Activated CD4-positive, alpha-beta memory T cell treated with anti-CD3 and anti-CD28 coated beads for 36 hours (primary cell): ENCODE measurements around the gene IRAK2. TPM values are rescaled to one million over a fixed set of nuclear protein-coding genes. Genes with fewer than 3 reads are reported as not detected.

ENCODE experiments used
- CTCF ChIA-PET: fragments of 350-600 bp; sonication (Branson Sonifier 250); formaldehyde crosslinking; loops from one replicate; lab custom pipeline; 2021; ENCODE audit warnings: antibody characterized with exemption, inconsistent platforms; lab: Charles Lee
- POLR2A ChIA-PET: fragments of 350-600 bp; sonication (Branson Sonifier 250); formaldehyde crosslinking; loops from one replicate; lab custom pipeline; 2021; ENCODE audit warnings: antibody characterized with exemption; lab: Charles Lee
- DNase-seq: peaks from one replicate; pipeline ENCODE4 v3.0.0-alpha.2; 2020
- H3K27ac Mint-ChIP-seq: one replicate; pipeline ENCODE4 v1.8.0; 2021; ENCODE audit warnings: mixed read lengths
- H3K27me3 Mint-ChIP-seq: one replicate; pipeline ENCODE4 v1.8.0; 2021; ENCODE audit warnings: mixed read lengths
- H3K36me3 Mint-ChIP-seq: one replicate; pipeline ENCODE4 v1.8.0; 2021; ENCODE audit warnings: mixed read lengths
- H3K4me1 Mint-ChIP-seq: one replicate; pipeline ENCODE4 v1.8.0; 2021; ENCODE audit warnings: low read depth, mixed read lengths
- H3K4me3 Mint-ChIP-seq: one replicate; pipeline ENCODE4 v1.8.0; 2021; ENCODE audit warnings: mild to moderate bottlenecking, mixed read lengths
- H3K9me3 Mint-ChIP-seq: one replicate; pipeline ENCODE4 v1.8.0; 2021; ENCODE audit warnings: mixed read lengths
- intact Hi-C: fragments of 100-400 bp; cut with micrococcal nuclease; formaldehyde crosslinking; loops from one replicate; pipeline ENCODE4 v1.15.1; 2023
- total RNA-seq, 2 experiments: library from RNA; stranded (reverse); gene quantifications; one replicate each; pipeline ENCODE4 v1.2.3, GENCODE V29; 2021

Gene IRAK2
- total RNA-seq, 2 experiments from 2014 or later, result 7.3 to 8.3 TPM

- ChIA-PET POLR2A (interaction anchor here (0.5 to 2.0 kb wide), 14 partner anchors 9 to 1517 kb away, joined by 3 to 14 read pairs (median 3); partner anchors contain the start of genes ARPC4 and BRK1), CTCF (interaction anchor here (0.9 to 1.6 kb wide), 7 partner anchors 9 to 134 kb away, joined by 3 to 5 read pairs (median 3); partner anchors contain the start of gene BRK1)
- Mint-ChIP-seq H3K4me3 (peak within 1 kb of the TSS; percentile 97), H3K9me3 (peaks cover 30% of the 10 kb centered on the region), H3K4me1 (peaks cover 61% of the 10 kb centered on the region), H3K36me3 (peaks cover 59% of the 10 kb centered on the region), H3K27ac (peak within 1 kb of the TSS; percentile 98), H3K27me3 (no peaks in the 10 kb centered on the region)
- DNase-seq, result peak; percentile 97
- intact Hi-C loops, result loop anchor here (1.0 to 10.0 kb wide), 10 partner anchors 20 to 852 kb away; partner anchors contain the start of genes BRK1, BRPF1, CRELD1 and FANCD2
Measured at GRCh38 chr3:10248184-10248983, 83.7 kb downstream of the IRAK2 start, which contains the start of gene TATDN2. TSS of gene TATDN2 (plus strand) at chr3:10248459. CDS start at chr3:10249201, 742 bp downstream.

GRCh38 chr3:10248984-10249748 lies 84.4 kb downstream of the IRAK2 start:
- peak overlapping the region; percentile 98 for H3K27ac Mint-ChIP-seq
- peaks cover 59% of the 10 kb centered on the region for H3K36me3 Mint-ChIP-seq
- H3K4me1 Mint-ChIP-seq, result peaks cover 62% of the 10 kb centered on the region
- H3K4me3 Mint-ChIP-seq, result peak overlapping the region; percentile 97
- CTCF ChIA-PET, result interaction anchor here (0.9 to 1.6 kb wide), 4 partner anchors 14 to 134 kb away, joined by 3 to 5 read pairs (median 4); partner anchors contain the start of gene BRK1
- H3K9me3 Mint-ChIP-seq, result peaks cover 26% of the 10 kb centered on the region
- POLR2A ChIA-PET, result interaction anchor here (0.7 to 2.0 kb wide), 9 partner anchors 10 to 238 kb away, joined by 3 to 14 read pairs (median 4); partner anchors contain the start of genes BRK1 and VHL
- intact Hi-C loops, result loop anchor here (1.0 to 10.0 kb wide), 10 partner anchors 21 to 852 kb away; partner anchors contain the start of genes BRK1, BRPF1, CRELD1 and FANCD2
- no peaks in the 10 kb centered on the region for H3K27me3 Mint-ChIP-seq
- DNase-seq, result peak; percentile 79

GRCh38 chr3:10249833-10250232 lies 85.1 kb downstream of the IRAK2 start:
- Mint-ChIP-seq H3K9me3 (peaks cover 20% of the 10 kb centered on the region), H3K4me3 (peak overlapping the region; percentile 97), H3K4me1 (peaks cover 63% of the 10 kb centered on the region), H3K27ac (peak overlapping the region; percentile 98), H3K36me3 (peaks cover 60% of the 10 kb centered on the region), H3K27me3 (no peaks in the 10 kb centered on the region)
- ChIA-PET CTCF (interaction anchor here (0.9 to 1.8 kb wide), 2 partner anchors 14 to 19 kb away, joined by 3 to 9 read pairs; no protein-coding TSS in a partner anchor), POLR2A (interaction anchor here (0.7 to 1.8 kb wide), 5 partner anchors 13 to 238 kb away, joined by 3 to 8 read pairs (median 4); partner anchors contain the start of gene VHL)
- no peak for DNase-seq
- intact Hi-C loops, result loop anchor here (1.0 to 10.0 kb wide), 10 partner anchors 14 to 853 kb away; partner anchors contain the start of genes BRK1, BRPF1, CRELD1 and FANCD2

- H3K9me3 Mint-ChIP-seq, result peaks cover 10% of the 10 kb centered on the region
- intact Hi-C loops, result no loop called here
- H3K4me1 Mint-ChIP-seq, result peaks cover 68% of the 10 kb centered on the region
- no peaks in the 10 kb centered on the region for H3K27me3 Mint-ChIP-seq
- ChIA-PET CTCF (interaction anchor here (1.8 kb wide), 1 partner anchor 13 kb away, joined by 9 read pairs; no protein-coding TSS in a partner anchor), POLR2A (no interaction called here)
- peaks cover 58% of the 10 kb centered on the region for H3K36me3 Mint-ChIP-seq
- no peak for DNase-seq
- peak overlapping the region; percentile 98 for H3K27ac Mint-ChIP-seq
- H3K4me3 Mint-ChIP-seq, result peak overlapping the region; percentile 97
Measured at GRCh38 chr3:10251006-10251405, 86.3 kb downstream of the IRAK2 start.

- Mint-ChIP-seq H3K4me3 (no peak overlapping the region), H3K9me3 (no peaks in the 10 kb centered on the region), H3K27me3 (no peaks in the 10 kb centered on the region), H3K4me1 (peaks cover 67% of the 10 kb centered on the region), H3K27ac (peak overlapping the region; percentile 13), H3K36me3 (peaks cover 63% of the 10 kb centered on the region)
- ChIA-PET CTCF (interaction anchor here (0.8 to 2.5 kb wide), 2 partner anchors 10 to 34 kb away, joined by 3 to 14 read pairs; no protein-coding TSS in a partner anchor), POLR2A (interaction anchor here (1.1 kb wide), 1 partner anchor 10 kb away, joined by 3 read pairs; no protein-coding TSS in a partner anchor)
- no peak for DNase-seq
- intact Hi-C loops, result no loop called here
Measured at GRCh38 chr3:10253731-10254130, 89.0 kb downstream of the IRAK2 start.

- intact Hi-C loops, result no loop called here
- H3K4me3 Mint-ChIP-seq, result no peak overlapping the region
- H3K9me3 Mint-ChIP-seq, result no peaks in the 10 kb centered on the region
- H3K36me3 Mint-ChIP-seq, result peaks cover 61% of the 10 kb centered on the region
- H3K27me3 Mint-ChIP-seq, result no peaks in the 10 kb centered on the region
- ChIA-PET CTCF (interaction anchor here (0.9 kb wide), 1 partner anchor 8 kb away, joined by 4 read pairs; no protein-coding TSS in a partner anchor), POLR2A (interaction anchor here (0.6 kb wide), 2 partner anchors 10 to 97 kb away, joined by 3 read pairs; no protein-coding TSS in a partner anchor)
- H3K27ac Mint-ChIP-seq, result no peak overlapping the region
- H3K4me1 Mint-ChIP-seq, result peaks cover 70% of the 10 kb centered on the region
- DNase-seq, result no peak
Measured at GRCh38 chr3:10255835-10256234, 91.1 kb downstream of the IRAK2 start.

GRCh38 chr3:10259036-10259435 lies 94.3 kb downstream of the IRAK2 start:
- intact Hi-C loops, result no loop called here
- DNase-seq, result no peak
- no peak overlapping the region for H3K4me3 Mint-ChIP-seq
- H3K27me3 Mint-ChIP-seq, result no peaks in the 10 kb centered on the region
- peaks cover 74% of the 10 kb centered on the region for H3K4me1 Mint-ChIP-seq
- CTCF ChIA-PET, result interaction anchor here (1.3 kb wide), 1 partner anchor 21 kb away, joined by 3 read pairs; no protein-coding TSS in a partner anchor
- peak overlapping the region; percentile 49 for H3K27ac Mint-ChIP-seq
- POLR2A ChIA-PET, result no interaction called here
- H3K36me3 Mint-ChIP-seq, result peaks cover 73% of the 10 kb centered on the region
- no peaks in the 10 kb centered on the region for H3K9me3 Mint-ChIP-seq

GRCh38 chr3:10259798-10260197 lies 95.1 kb downstream of the IRAK2 start:
- intact Hi-C loops, result no loop called here
- H3K36me3 Mint-ChIP-seq, result peaks cover 68% of the 10 kb centered on the region

GRCh38 chr3:10260211-10260701 lies 95.5 kb downstream of the IRAK2 start:
- no peak overlapping the region for H3K4me3 Mint-ChIP-seq
- peaks cover 66% of the 10 kb centered on the region for H3K36me3 Mint-ChIP-seq
- no peaks in the 10 kb centered on the region for H3K9me3 Mint-ChIP-seq
- peak overlapping the region; percentile 49 for H3K27ac Mint-ChIP-seq
- no peaks in the 10 kb centered on the region for H3K27me3 Mint-ChIP-seq
- ChIA-PET CTCF (interaction anchor here (1.3 kb wide), 1 partner anchor 20 kb away, joined by 3 read pairs; no protein-coding TSS in a partner anchor), POLR2A (interaction anchor here (1.3 kb wide), 1 partner anchor 12 kb away, joined by 5 read pairs; the partner anchor contains the start of gene TATDN2)
- intact Hi-C loops, result no loop called here
- DNase-seq, result no peak
- H3K4me1 Mint-ChIP-seq, result peaks cover 74% of the 10 kb centered on the region

More at GRCh38 chr3:10259798-10260197, 95.1 kb downstream of the IRAK2 start:
- Mint-ChIP-seq H3K9me3 (no peaks in the 10 kb centered on the region), H3K4me1 (peaks cover 72% of the 10 kb centered on the region), H3K4me3 (no peak overlapping the region), H3K27me3 (no peaks in the 10 kb centered on the region), H3K27ac (peak overlapping the region; percentile 49)
- ChIA-PET POLR2A (no interaction called here), CTCF (interaction anchor here (1.3 kb wide), 1 partner anchor 20 kb away, joined by 3 read pairs; no protein-coding TSS in a partner anchor)
- DNase-seq, result no peak

GRCh38 chr3:10262027-10262426 lies 97.3 kb downstream of the IRAK2 start:
- H3K4me1 Mint-ChIP-seq, result peaks cover 76% of the 10 kb centered on the region
- DNase-seq, result no peak
- H3K27ac Mint-ChIP-seq, result peak overlapping the region; percentile 83
- peaks cover 62% of the 10 kb centered on the region for H3K36me3 Mint-ChIP-seq
- no peaks in the 10 kb centered on the region for H3K9me3 Mint-ChIP-seq
- ChIA-PET CTCF (interaction anchor here (1.1 to 3.6 kb wide), 3 partner anchors 18 to 152 kb away, joined by 3 to 29 read pairs (median 12); no protein-coding TSS in a partner anchor), POLR2A (interaction anchor here (0.6 to 3.1 kb wide), 3 partner anchors 12 to 20 kb away, joined by 3 to 8 read pairs (median 3); partner anchors contain the start of gene TATDN2)
- intact Hi-C loops, result no loop called here
- H3K4me3 Mint-ChIP-seq, result no peak overlapping the region
- no peaks in the 10 kb centered on the region for H3K27me3 Mint-ChIP-seq
